GM19463 (cell line): ENCODE results near the gene ESR2.
"Not testable (repeated sequence)": the region's sequence is repeated elsewhere in the genome, so short reads cannot be mapped to it uniquely, and the experiment has no call there.

Experiments
- ATAC-seq: cut with Tn5 transposase; IDR thresholded peaks from one replicate; pipeline ENCODE4 v1.9.1; 2021; ENCODE audit warnings: mild to moderate bottlenecking, moderate library complexity; ENCODE audit not compliant: unreplicated experiment

ESR2 gene

DNA sequence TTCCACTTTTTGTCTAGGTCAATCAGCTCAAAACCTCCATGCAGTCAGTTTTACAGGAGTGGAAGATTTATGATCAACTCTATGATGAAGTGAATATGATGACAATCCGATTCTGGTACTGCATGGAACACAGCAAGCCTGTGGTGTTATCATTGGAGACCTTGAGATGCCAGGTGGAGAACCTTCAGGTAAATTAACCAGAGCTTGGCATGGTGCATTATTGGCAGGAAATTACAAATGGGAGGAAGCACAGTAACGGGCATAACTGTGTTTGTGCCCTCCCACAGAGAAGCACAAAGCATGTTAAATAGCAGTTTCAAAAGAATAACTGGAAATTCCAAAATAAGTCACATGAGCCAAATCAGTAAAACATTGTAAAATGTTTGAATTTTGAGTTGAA is 135.6 kb downstream of the ESR2 start:
- ATAC-seq, result no peak

- ATAC-seq, result no peak
Observed at GRCh38 chr14:64149921-64150320, 144.2 kb downstream of the ESR2 start.

DNA sequence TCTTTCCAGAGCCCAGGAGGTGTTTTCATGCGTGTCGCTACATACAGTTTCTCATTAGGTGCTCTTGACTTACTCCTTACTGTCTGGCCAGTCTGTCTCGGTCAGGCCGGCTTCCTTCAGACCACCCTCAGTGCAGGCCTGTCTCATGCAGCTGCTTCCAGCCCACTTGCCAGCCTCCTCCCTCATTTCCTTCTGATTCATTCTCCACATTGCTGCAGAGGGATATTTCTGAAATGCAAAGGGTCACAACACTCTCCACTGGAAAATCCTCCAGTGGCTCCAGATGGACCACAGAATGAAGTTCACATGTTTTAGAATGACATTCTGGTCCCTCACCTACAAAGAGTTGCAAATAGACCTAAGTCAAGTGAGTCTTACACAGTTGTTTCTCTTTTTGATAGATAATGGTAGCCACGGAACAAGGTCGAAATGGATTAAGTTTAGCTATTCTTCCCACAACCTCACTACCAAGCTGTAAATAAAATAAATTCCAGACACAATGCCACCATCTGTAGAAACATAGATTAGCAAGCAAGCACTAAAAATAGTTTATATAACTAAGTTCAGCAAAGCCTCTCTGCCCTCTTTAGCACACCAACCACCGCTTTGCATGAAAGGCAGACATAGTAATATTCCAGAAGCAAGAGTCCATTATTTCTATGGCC is 146.9 kb downstream of the ESR2 start:
- no peak for ATAC-seq

GRCh38 chr14:64137657-64138290 is 156.4 kb downstream of the ESR2 start:
- no peak for ATAC-seq

GRCh38 chr14:64126548-64126947 is 167.6 kb downstream of the ESR2 start:
- ATAC-seq, result no peak

DNA sequence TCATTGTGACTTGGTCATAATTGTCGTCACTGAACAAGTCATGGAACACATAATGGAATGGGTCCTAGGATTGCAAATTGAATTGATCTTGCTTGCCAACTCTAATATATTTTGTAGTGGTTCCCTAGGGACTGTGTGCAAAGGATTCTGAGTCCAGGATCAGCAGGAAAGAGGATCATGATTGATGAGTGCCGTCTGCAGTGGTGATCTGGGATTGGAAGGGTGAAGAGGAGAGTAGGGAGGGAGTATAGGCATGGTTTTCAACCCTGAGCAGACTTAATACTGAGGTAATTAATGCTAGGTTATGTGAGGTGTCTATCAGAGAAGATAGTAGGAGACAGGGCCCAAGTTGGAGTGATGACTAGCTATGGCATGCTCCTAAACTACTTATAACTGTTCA is 168.9 kb downstream of the ESR2 start:
- no peak for ATAC-seq

- ATAC-seq, result no peak
Observed at GRCh38 chr14:64123241-64123822, 170.8 kb downstream of the ESR2 start.

DNA sequence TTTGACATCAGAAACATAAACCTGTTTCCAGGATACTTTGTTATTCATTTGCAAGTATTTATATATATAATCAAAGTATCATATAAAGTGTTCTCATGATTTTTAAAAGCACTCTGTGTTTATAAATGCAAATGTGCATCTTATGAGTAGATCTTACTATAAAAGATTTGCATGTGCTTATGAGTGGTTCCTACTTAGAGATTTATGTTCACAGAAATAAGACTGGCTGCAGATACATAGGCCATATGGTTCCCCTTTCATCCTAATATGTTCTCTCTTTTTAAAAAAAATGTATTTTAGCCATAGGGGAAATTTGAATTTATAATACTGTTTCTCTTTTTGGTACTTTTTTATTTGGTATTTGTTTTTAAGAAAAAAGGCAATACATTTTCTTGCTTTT is 174.2 kb downstream of the ESR2 start:
- no peak for ATAC-seq

DNA sequence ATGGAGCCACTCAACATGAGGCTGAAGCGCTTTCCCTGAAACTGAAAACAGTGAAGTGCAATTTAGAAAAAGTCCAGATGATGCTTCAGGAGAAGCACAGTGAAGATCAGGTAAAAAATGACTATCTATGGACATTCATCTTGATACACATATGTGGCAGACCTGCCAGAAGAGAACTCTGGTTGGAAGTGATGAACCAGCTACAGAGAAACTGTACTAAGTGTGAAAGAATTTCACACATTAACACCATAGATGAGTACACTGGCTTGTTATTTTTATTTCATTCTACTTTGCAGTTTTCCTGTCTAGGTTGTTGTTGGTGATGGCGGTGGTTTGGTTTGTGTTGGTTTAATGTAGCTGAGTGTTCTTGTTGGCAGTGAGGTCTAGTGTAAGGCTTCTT is 174.7 kb downstream of the ESR2 start:
- no peak for ATAC-seq

DNA sequence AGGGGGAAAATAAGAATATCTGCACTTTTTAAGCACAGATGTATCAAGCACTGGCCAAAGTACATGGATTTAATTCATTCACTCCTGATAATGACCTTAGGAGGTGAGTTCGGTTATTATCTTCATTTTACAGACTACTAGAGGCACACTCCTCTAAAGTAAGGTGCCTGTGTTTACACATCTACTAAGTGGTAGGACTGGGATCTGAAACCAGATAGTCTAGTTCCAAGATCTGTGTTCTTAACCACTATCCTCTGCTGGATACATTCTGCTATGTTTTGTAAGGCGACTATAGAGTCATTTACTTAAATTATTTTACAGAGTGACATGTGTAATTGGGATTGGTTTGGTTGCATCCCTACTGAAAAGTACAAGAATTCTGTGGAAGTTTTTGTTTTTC is 175.3 kb downstream of the ESR2 start:
- ATAC-seq, result no peak

GRCh38 chr14:64118403-64118742 is 175.8 kb downstream of the ESR2 start:
- ATAC-seq, result not testable (repeated sequence)

GRCh38 chr14:64117671-64118402 is 176.3 kb downstream of the ESR2 start:
- ATAC-seq, result no peak

DNA sequence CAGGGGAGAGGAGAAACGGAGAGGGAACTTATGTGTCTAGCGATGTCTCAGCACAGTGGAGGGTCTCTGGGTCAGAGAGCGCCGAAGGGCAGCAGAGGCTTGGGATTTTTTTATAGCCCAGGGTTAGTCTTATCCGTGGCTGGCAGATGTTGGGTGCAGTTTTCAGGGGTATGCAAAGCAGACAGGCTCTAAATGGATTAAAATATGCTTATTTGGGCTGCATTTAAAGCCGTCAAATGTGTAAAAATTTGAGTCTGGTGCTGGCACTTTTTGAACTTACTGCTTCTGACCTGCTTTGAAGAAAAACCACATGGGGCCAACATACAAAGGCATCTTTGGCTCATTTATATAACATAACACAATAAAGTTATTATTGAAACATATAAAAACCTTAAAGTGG is 178.8 kb downstream of the ESR2 start:
- no peak for ATAC-seq

DNA sequence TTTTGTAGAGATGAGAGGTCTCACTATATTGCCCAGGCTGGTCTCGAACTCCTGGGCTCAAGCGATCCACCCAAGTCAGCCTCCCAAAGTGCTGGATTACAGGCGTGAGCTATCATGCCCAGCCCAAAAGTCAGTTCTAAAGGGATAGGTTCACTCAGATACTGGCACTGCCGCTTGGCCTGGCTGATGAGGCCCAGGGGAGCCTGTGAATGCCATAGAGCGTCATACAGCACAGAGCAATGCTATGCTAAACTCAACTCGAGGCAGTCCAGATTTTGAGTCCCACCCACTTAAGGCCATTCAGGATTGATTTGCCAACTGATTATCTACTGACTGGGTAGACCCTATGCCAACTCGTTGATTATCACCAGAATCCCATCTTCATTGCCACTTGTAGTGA is 179.4 kb downstream of the ESR2 start:
- ATAC-seq, result no peak

DNA sequence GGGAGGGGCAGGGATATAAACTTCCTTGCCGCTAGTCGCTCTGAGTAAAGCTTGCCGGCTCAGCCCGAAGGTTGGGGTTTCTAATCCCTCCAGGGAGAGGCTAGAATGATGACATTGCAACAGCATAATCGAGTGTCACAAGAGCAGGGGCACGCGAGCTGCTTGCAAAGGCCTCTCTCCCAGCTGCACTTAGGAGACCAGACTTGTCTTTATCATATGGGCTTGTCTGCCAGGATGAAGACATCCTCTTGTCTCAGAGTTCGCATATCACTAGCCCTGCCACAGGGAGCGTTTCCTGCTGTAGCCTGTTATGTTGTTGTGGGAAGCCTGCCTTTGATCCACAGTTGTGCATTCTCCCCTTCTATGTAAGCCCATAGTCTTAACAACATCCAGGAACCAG is 180.0 kb downstream of the ESR2 start:
- no peak for ATAC-seq

DNA sequence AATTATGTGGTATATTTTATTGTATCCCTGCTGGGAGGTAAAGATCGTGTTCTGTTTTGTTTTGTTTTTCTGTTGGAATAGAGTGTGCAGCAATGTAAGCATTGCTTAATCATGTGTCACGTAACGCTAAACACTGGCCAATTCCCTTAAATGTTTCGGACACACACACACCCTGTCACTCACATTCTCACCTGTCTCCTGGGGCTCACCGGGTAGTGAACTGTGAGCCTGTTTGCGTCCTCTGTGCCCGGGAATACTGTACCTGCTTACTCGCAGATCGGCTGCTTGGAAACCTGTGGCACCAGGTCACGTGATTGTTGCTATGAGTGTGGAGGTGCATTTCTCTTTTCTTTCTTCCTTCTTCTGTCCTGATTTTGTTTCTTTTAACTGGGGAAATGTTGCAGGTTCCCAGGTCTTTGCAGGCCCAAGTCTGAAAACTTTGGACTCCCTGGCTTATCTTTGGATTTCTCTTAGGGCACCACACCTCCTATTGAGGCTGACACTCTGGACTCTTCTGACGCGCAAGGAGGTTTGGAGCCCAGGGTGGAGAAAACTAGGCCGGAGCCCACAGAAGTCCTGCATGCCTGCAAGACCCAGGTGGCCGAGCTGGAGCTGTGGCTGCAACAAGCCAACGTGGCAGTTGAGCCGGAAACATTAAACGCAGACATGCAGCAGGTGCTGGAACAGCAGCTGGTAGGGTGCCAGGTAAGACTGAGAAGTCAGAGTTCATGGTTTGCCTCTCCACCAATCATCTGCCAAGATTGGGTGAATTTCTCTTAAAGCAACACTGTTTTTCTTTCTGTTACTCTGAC is 181.1 kb downstream of the ESR2 start:
- no peak for ATAC-seq

DNA sequence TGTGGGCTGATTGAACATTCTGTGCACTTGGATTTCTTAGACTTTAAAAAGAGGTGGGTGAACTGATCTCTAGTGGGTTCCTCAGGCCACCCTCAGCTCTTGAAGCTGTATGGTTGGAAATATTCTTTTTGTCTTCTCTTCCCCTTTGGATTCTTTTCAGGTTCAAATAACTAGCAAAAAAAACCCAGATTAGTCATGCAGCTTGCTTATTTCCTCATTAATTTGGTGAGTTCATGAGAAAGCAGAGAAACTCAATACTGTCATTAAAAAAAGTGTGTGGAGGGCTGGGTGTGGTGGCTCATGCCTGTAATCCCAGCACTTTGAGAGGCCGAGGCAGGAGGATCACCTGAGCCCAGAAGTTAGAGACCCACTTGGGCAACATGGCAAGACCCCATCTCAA is 183.4 kb downstream of the ESR2 start:
- no peak for ATAC-seq

DNA sequence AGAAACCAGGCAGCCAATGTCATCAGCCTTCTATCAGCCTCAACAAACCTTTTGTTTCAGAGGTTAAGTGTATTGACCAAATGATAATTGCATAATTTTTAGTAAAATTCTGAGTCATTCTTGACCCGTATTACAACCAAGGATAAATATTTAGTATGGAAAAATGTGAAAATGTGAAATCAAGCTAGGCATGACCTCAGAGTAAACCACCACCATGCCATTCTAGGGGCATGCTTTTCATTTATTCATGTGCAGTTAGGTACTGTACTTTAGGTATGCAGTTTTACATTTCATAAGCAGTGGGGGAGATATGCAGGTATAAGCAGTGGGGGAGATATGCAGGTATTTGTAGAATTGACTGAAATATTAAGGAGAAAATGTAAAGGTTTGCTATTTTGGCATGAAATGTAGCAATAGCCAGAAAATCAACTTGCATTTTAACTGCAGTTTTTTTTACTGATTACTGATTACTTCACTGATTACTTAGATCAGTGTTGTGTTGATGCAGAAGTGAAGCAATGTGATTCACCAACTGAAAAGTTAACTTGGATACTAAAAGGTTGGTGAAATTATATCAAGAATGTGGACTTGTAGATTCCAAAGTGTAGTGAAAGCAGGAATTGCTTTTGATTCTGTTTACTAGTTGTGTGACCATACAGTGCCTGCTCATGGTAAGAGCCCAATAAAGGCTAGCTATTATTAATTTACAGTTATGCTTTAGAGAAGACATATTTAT is 184.2 kb downstream of the ESR2 start:
- no peak for ATAC-seq

DNA sequence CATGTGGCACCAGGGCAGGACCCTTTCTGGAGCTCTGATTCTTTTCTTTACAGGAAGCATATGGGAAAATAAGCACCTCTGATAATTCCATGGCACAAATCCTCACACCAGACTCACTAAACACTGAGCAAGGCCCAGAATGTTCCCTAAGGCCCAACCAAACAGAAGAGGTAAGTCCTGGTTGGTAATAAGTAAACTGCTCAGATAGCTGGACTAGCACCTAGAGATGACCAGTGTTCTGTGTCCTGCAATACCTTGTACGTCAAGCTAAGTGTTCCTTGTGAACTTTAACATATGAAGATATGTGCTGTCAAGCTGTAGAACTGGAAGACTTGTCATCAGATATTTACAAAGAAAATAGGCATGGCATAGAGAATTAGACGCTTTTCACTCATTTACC is 186.7 kb downstream of the ESR2 start:
- no peak for ATAC-seq

- no peak for ATAC-seq
Observed at GRCh38 chr14:64098120-64098519, 196.1 kb downstream of the ESR2 start.

- ATAC-seq, result no peak
Observed at GRCh38 chr14:64095620-64096019, 198.6 kb downstream of the ESR2 start.
